PC-3 (cell line): Measurements from ENCODE around the gene B3GNT8. TPM values are rescaled to one million over a fixed set of nuclear protein-coding genes. Genes with fewer than 3 reads are reported as not detected.

Experiments
- ATAC-seq: fragments of 200-7000 bp; cut with Tn5 transposase; 2 replicates; pipeline ENCODE4 v1.9.1; 2020; ENCODE audit warnings: mild to moderate bottlenecking, moderate library complexity
- BruUV-seq: library from RNA; stranded (reverse); fragments of 400-500 nt; replicated peaks from 2 replicates; lab custom pipeline; 2021; lab: Mats Ljungman, UMichigan
- CTCF ChIA-PET: fragments of 300-600 bp; sonication (Branson Sonifier 250); formaldehyde crosslinking; loops from one replicate; lab custom pipeline; 2022; ENCODE audit warnings: antibody characterized with exemption; lab: Charles Lee
- POLR2A ChIA-PET: fragments of 300-600 bp; sonication (Branson Sonifier 250); formaldehyde crosslinking; loops from one replicate; lab custom pipeline; 2022; ENCODE audit warnings: antibody characterized with exemption; ENCODE audit not compliant: unreplicated experiment; lab: Charles Lee
- DNase-seq: peaks from one replicate; pipeline ENCODE4 v3.0.0-alpha.2; 2015
- H2AFZ ChIP-seq: fragments of 300-600 bp; sonication (generic); 2 replicates; pipeline ENCODE4 v1.6.0; 2016; ENCODE audit warnings: antibody characterized with exemption, low read length
- H3F3A ChIP-seq: fragments of 300-600 bp; sonication (generic); one replicate; pipeline ENCODE4 v1.6.0; 2017; ENCODE audit warnings: antibody characterized with exemption, low read length, control low read depth, mild to moderate bottlenecking; ENCODE audit not compliant: unreplicated experiment
- H3K27ac ChIP-seq: fragments of 300-600 bp; sonication (generic); 2 replicates; pipeline ENCODE4 v1.5.1; 2016; ENCODE audit warnings: mild to moderate bottlenecking, low read length
- H3K27me3 ChIP-seq: fragments of 300-600 bp; sonication (generic); 2 replicates; pipeline ENCODE4 v1.6.1; 2016; ENCODE audit warnings: low read length, mixed read lengths
- H3K36me3 ChIP-seq: fragments of 300-600 bp; sonication (generic); 2 replicates; pipeline ENCODE4 v1.6.1; 2016; ENCODE audit warnings: low read depth, mixed run types, low read length, mixed read lengths
- H3K4me1 ChIP-seq: fragments of 300-600 bp; sonication (generic); 2 replicates; pipeline ENCODE4 v1.5.1; 2016; ENCODE audit warnings: low read length; ENCODE audit not compliant: insufficient read depth
- H3K4me2 ChIP-seq: fragments of 300-600 bp; sonication (generic); 2 replicates; pipeline ENCODE4 v1.6.0; 2016; ENCODE audit warnings: low read length
- H3K4me3 ChIP-seq: fragments of 300-600 bp; sonication (generic); 2 replicates; pipeline ENCODE4 v1.5.1; 2016; ENCODE audit warnings: mild to moderate bottlenecking, low read length, mixed read lengths
- H3K79me2 ChIP-seq: fragments of 300-600 bp; sonication (generic); 2 replicates; pipeline ENCODE4 v1.6.1; 2017; ENCODE audit warnings: low read length, mixed read lengths
- H3K9ac ChIP-seq: fragments of 300-600 bp; sonication (generic); 2 replicates; pipeline ENCODE4 v1.6.0; 2016; ENCODE audit warnings: mild to moderate bottlenecking, low read length
- H3K9me2 ChIP-seq: fragments of 300-600 bp; sonication (generic); replicated peaks from 2 replicates; pipeline ENCODE4 v1.6.1; 2016; ENCODE audit warnings: mixed run types, low read length, mixed read lengths
- H3K9me3 ChIP-seq: fragments of 300-600 bp; sonication (generic); 2 replicates; pipeline ENCODE4 v1.6.1; 2016; ENCODE audit warnings: low read length, mixed read lengths
- H4K20me1 ChIP-seq: fragments of 300-600 bp; sonication (generic); 2 replicates; pipeline ENCODE4 v1.6.1; 2016; ENCODE audit warnings: low read length, mixed read lengths
- EZH2 ChIP-seq: fragments of 300-600 bp; sonication (generic); IDR thresholded peaks from one replicate; pipeline ENCODE4 v1.6.1; 2017; ENCODE audit warnings: antibody characterized with exemption, mild to moderate bottlenecking, low read length; ENCODE audit not compliant: unreplicated experiment
- EZH2phosphoT487 ChIP-seq: fragments of 300-600 bp; sonication (generic); IDR thresholded peaks from 2 replicates; pipeline ENCODE4 v1.6.1; 2018; ENCODE audit warnings: mild to moderate bottlenecking, antibody characterized with exemption, low read length, borderline replicate concordance
- intact Hi-C: fragments of 100-400 bp; cut with micrococcal nuclease; formaldehyde crosslinking; loops from 2 replicates; pipeline ENCODE4 v1.9.0; 2023
- total RNA-seq: library from RNA; depleted of rRNA; stranded (reverse); fragments of >200 nt; gene quantifications from 2 replicates; pipeline ENCODE4 v1.2.3, GENCODE V29; 2014
- TF ChIP-seq, protein P1 (sequence below): fragments of 300-600 bp; sonication (generic); conservative IDR thresholded peaks from 2 replicates; pipeline ENCODE4 v1.5.1; 2017; ENCODE audit warnings: antibody characterized with exemption, low read depth, mild to moderate bottlenecking, low read length

B3GNT8 gene
- total RNA-seq, 1 experiment from 2014 or later: 2.3 TPM

DNA sequence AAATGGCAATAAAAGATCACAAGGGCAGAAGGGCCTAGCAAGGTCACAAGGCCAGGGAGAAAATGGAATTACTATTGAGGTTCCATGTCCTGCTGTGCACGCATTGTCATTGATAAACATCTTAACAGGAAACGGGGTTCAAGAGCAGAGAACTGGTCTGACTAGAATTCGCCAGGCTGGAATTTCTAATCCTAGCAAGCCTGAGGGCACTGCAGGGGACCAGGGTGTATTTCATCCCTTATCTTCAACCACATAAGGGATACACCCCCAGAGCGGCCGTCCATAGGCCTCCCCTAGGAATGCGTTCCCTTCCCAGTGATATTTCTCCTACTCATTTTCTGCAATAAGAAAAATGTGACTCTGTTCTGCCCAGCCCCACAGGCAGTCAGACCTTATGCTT, 35.3 kb upstream of the B3GNT8 start:
- H3K79me2 ChIP-seq: no peaks in the 10 kb centered on the region
- H2AFZ ChIP-seq: no peak overlapping the region
- DNase-seq (no peak), ATAC-seq (no peak)
- H3K27ac ChIP-seq: no peak overlapping the region
- no peak overlapping the region for H3K4me3 ChIP-seq
- H3K36me3 ChIP-seq: no peaks in the 10 kb centered on the region
- H3K4me1 ChIP-seq: no peaks in the 10 kb centered on the region
- no peak for TF ChIP-seq EZH2phosphoT487
- no peak for TF ChIP-seq EZH2
- TF ChIP-seq, protein P1, sequence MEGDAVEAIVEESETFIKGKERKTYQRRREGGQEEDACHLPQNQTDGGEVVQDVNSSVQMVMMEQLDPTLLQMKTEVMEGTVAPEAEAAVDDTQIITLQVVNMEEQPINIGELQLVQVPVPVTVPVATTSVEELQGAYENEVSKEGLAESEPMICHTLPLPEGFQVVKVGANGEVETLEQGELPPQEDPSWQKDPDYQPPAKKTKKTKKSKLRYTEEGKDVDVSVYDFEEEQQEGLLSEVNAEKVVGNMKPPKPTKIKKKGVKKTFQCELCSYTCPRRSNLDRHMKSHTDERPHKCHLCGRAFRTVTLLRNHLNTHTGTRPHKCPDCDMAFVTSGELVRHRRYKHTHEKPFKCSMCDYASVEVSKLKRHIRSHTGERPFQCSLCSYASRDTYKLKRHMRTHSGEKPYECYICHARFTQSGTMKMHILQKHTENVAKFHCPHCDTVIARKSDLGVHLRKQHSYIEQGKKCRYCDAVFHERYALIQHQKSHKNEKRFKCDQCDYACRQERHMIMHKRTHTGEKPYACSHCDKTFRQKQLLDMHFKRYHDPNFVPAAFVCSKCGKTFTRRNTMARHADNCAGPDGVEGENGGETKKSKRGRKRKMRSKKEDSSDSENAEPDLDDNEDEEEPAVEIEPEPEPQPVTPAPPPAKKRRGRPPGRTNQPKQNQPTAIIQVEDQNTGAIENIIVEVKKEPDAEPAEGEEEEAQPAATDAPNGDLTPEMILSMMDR: no peak
- H3K9me2 ChIP-seq: no peaks in the 10 kb centered on the region
- no peaks in the 10 kb centered on the region for H3F3A ChIP-seq
- no peaks in the 10 kb centered on the region for H3K9me3 ChIP-seq
- intact Hi-C loops: no loop called here
- H3K4me2 ChIP-seq: no peak overlapping the region
- no TSS peak for BruUV-seq
- H3K9ac ChIP-seq: no peak overlapping the region
- H3K27me3 ChIP-seq: peaks cover 73% of the 10 kb centered on the region
- ChIA-PET POLR2A (no interaction called here), CTCF (no interaction called here)
- H4K20me1 ChIP-seq: no peaks in the 10 kb centered on the region

DNA sequence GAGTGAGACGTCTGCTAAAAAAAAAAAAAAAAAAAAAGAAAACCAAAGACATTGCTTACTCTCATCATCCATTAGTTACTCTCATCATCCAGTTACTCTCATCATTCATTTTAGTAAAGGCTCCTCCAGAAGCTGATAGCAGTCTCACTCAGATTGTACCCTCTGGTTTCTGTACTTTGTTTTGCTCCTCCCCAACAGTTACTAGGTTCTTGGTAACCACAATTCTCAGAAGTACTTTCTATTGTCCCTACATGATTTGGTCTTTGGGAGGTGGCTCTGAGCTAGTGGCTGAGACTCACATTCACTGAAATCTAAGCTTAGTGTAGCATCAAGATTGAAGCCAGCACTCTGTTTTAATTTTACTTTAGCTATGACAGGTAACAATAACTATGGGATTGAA, 30.1 kb upstream of the B3GNT8 start:
- BruUV-seq: no TSS peak
- Histone ChIP-seq H3K79me2 (no peaks in the 10 kb centered on the region), H4K20me1 (no peaks in the 10 kb centered on the region), H3K4me3 (no peak overlapping the region), H2AFZ (no peak overlapping the region), H3K9ac (no peak overlapping the region), H3K9me2 (no peaks in the 10 kb centered on the region), H3K36me3 (no peaks in the 10 kb centered on the region), H3K27me3 (peaks cover 40% of the 10 kb centered on the region), H3K4me1 (no peaks in the 10 kb centered on the region), H3K27ac (no peak overlapping the region), H3K9me3 (no peaks in the 10 kb centered on the region), H3K4me2 (no peak overlapping the region), H3F3A (no peaks in the 10 kb centered on the region)
- TF ChIP-seq EZH2phosphoT487: no peak
- TF ChIP-seq, protein P1: no peak
- TF ChIP-seq EZH2: no peak
- ChIA-PET CTCF (no interaction called here), POLR2A (no interaction called here)
- intact Hi-C loops: no loop called here
- no peak for ATAC-seq
- no peak for DNase-seq

DNA sequence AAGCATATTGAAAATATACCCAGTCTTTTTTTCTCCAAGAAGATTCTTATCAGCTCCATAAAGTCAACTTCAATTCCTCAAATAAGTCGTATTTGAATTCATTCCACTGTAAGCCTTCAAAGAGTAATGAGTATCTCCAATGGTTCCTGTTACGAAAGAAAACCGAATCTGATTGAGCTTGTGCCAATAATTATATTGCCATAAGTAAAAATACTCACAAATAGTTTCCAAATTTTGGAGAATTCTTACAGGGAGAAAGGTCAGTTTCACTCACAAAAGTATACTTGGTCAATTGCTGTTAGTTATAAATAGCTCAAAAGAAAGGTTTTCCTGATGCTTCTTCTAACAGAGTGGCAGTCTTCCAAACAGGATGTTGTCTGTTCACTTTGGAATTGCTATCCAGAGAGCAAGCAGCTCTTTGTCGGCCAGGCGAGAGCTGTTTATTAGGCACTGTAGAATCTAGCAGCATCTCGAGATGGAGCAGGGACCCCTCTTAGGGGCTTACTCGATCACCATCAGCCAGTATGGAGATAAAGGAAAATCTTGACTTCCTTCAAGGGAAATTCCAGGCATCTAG, 29.3 kb upstream of the B3GNT8 start:
- Histone ChIP-seq H3K36me3 (no peaks in the 10 kb centered on the region), H3K4me1 (no peaks in the 10 kb centered on the region), H2AFZ (no peak overlapping the region), H4K20me1 (no peaks in the 10 kb centered on the region), H3K4me3 (no peak overlapping the region), H3K4me2 (no peak overlapping the region), H3K9me2 (no peaks in the 10 kb centered on the region), H3K27me3 (peaks cover 35% of the 10 kb centered on the region), H3K9me3 (no peaks in the 10 kb centered on the region), H3K9ac (no peak overlapping the region), H3K79me2 (no peaks in the 10 kb centered on the region), H3K27ac (no peak overlapping the region), H3F3A (no peaks in the 10 kb centered on the region)
- ATAC-seq (no peak), DNase-seq (no peak)
- no TSS peak for BruUV-seq
- CTCF ChIA-PET: no interaction called here
- intact Hi-C loops: no loop called here
- POLR2A ChIA-PET: interaction anchor here (0.6 kb wide), 1 partner anchor 243 kb away, joined by 9 read pairs; no protein-coding TSS in a partner anchor
- TF ChIP-seq, protein P1: no peak
- TF ChIP-seq EZH2phosphoT487: no peak
- TF ChIP-seq EZH2: no peak
